22Rv1 (cell line): ENCODE results near the gene TENM4.

ENCODE experiments used
- H3K27ac ChIP-seq: fragments of 450-650 bp; 2 replicates; pipeline ENCODE4 v1.5.1; 2017
- CTCF ChIP-seq: fragments of 450-650 bp; IDR thresholded peaks from 2 replicates; pipeline ENCODE4 v1.5.1; 2017; ENCODE audit warnings: mild to moderate bottlenecking
- ZFX ChIP-seq: fragments of 450-650 bp; IDR thresholded peaks from 2 replicates; pipeline ENCODE4 v1.6.1; 2017; ENCODE audit warnings: antibody characterized with exemption, borderline replicate concordance

TENM4 gene

GRCh38 chr11:79304599-79305212 lies 136.1 kb downstream of the TENM4 start:
- H3K27ac ChIP-seq = no peak overlapping the region
- no peak for TF ChIP-seq CTCF
- no peak for TF ChIP-seq ZFX

GRCh38 chr11:79296141-79296540 lies 144.7 kb downstream of the TENM4 start:
- TF ChIP-seq CTCF (no peak), ZFX (no peak)
- no peak overlapping the region for H3K27ac ChIP-seq

GRCh38 chr11:79294845-79295731 lies 145.7 kb downstream of the TENM4 start:
- TF ChIP-seq ZFX (no peak), CTCF (no peak)
- H3K27ac ChIP-seq = no peak overlapping the region

- no peak overlapping the region for H3K27ac ChIP-seq
- no peak for TF ChIP-seq CTCF
Measured at GRCh38 chr11:79291948-79292347, 148.9 kb downstream of the TENM4 start.

- no peak overlapping the region for H3K27ac ChIP-seq
- TF ChIP-seq CTCF (no peak), ZFX (no peak)
Measured at GRCh38 chr11:79290761-79291160, 150.1 kb downstream of the TENM4 start.

- no peak for TF ChIP-seq ZFX
- TF ChIP-seq CTCF = no peak
- no peak overlapping the region for H3K27ac ChIP-seq
Measured at GRCh38 chr11:79287952-79288351, 152.9 kb downstream of the TENM4 start.

GRCh38 chr11:79285756-79286155 lies 155.1 kb downstream of the TENM4 start:
- no peak overlapping the region for H3K27ac ChIP-seq
- no peak for TF ChIP-seq ZFX
